GM19099 (cell line): ENCODE results near the gene AADACL4.

Experiments
- POLR2A ChIP-seq: IDR thresholded peaks from 3 replicates; pipeline ENCODE4 v1.6.1; 2011; ENCODE audit warnings: low read depth; ENCODE audit not compliant: insufficient read length; ENCODE audit errors: extremely low read depth

AADACL4 gene

DNA sequence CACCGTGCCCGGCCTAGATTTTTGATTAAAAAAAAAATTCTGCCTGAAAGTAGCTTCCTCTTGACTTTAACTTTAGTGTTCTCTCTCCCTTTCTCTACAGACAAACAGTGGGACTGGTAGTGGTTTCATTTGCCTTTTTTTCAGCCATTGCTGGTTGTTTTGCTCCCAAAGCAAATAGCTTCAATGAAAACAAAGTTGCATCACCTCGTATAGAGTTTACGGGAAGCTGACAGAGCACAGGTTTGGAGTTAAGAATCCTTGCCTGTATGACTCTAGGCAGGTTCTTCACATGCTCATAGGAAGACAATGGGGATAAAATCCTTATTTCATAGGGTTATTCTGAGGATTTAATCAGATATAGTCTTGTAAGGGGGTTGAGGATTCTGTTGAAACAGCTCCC is 21.6 kb downstream of the AADACL4 start:
- TF ChIP-seq POLR2A: no peak

DNA sequence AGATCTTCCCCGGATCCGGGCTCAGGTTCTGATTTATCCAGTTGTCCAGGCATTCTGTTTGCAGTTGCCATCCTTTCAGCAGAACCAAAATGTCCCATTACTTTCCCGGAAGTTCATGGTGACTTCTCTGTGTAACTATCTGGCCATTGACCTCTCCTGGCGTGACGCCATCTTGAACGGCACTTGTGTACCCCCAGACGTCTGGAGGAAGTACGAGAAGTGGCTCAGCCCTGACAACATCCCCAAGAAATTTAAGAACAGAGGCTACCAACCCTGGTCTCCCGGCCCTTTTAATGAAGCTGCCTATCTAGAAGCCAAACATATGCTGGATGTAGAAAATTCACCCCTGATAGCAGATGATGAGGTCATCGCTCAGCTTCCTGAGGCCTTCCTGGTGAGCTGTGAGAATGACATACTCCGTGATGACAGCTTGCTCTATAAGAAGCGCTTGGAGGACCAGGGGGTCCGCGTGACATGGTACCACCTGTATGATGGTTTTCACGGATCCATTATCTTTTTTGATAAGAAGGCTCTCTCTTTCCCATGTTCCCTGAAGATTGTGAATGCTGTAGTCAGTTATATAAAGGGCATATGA is 22.4 kb downstream of the AADACL4 start:
- TF ChIP-seq POLR2A: no peak

- no peak for TF ChIP-seq POLR2A
Measured at GRCh38 chr1:12669529-12670068, 25.7 kb downstream of the AADACL4 start.

DNA sequence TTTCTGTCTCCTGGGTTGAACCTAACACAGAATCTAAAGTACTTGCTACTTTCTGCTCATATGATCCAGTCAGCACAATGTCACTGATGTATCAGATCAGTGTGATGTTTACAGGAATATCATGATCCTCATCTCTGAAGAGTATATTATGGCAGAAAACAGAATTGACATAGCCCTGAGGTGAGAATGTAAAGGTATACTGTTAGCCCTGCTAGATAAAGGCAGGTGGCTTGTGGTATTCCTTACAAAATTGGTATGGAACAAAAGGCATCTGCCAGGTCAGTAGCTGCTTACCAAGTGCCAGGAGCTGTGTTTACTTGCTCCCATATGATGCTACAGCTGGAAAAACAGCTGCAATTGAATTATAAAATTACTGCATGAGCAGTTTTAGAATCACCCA is 30.5 kb downstream of the AADACL4 start:
- TF ChIP-seq POLR2A: no peak

- TF ChIP-seq POLR2A: no peak
Measured at GRCh38 chr1:12677565-12677964, 33.7 kb downstream of the AADACL4 start.

- TF ChIP-seq POLR2A: no peak
Measured at GRCh38 chr1:12678350-12678749, 34.5 kb downstream of the AADACL4 start.

DNA sequence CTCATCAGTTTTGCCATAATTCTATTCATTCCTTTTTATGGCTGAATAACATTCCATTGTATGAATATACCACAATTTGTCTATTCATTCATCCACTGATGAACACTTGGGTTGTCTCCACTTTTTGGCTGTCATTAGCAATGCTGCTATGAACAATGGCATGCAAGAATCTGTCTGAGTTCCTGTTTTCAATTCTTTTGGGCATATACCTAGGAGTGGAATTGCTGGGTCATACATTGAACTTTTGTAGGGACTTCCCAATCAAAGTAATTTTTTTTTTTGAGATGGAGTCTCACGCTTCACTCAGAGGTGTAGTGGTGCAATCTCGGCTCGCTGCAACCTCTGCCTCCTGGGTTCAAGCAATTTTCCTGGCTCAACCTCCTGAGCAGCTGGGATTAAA is 34.9 kb downstream of the AADACL4 start:
- no peak for TF ChIP-seq POLR2A

DNA sequence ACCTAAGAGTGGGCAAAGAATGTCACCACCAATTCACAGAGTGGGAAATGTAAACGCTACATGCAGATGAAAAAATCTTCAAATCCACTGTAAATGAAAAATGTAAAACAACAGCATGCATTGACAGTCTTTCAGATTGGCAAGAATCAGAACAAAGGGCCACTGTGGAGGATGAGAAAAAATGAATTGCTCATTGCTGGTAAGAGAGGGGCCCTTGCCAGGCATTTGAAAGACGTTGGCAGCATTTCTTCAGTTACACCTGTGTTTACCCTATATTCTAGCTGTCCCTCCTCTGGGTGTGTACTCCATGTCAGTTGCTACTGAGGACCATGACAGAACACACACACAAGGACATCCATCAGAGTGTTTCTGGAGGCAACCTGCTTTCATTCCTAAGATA is 46.3 kb downstream of the AADACL4 start:
- TF ChIP-seq POLR2A: no peak

- TF ChIP-seq POLR2A: no peak
Measured at GRCh38 chr1:12692967-12693782, 49.3 kb downstream of the AADACL4 start.

- no peak for TF ChIP-seq POLR2A
Measured at GRCh38 chr1:12696658-12697057, 52.8 kb downstream of the AADACL4 start.

DNA sequence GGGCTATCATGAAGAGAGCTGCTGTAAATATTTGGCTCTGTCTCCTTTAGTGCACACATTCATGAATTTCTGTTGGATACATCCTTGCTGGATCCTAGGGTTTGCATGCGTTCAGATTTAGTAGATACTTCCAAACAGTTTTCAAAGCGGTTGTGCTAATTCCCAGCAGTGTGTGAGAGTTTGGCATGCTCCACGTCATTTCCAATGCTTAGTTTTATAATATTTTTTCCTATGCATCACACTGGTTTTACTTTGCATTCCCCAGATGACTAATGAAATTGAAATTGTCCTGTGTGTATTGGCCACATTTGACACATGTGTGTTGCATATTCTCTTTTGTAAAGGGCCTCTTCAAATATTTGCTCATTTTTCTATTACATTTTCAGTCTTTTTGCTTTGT is 53.5 kb downstream of the AADACL4 start:
- no peak for TF ChIP-seq POLR2A

GRCh38 chr1:12703821-12704451 is 60.1 kb downstream of the AADACL4 start:
- TF ChIP-seq POLR2A: no peak

DNA sequence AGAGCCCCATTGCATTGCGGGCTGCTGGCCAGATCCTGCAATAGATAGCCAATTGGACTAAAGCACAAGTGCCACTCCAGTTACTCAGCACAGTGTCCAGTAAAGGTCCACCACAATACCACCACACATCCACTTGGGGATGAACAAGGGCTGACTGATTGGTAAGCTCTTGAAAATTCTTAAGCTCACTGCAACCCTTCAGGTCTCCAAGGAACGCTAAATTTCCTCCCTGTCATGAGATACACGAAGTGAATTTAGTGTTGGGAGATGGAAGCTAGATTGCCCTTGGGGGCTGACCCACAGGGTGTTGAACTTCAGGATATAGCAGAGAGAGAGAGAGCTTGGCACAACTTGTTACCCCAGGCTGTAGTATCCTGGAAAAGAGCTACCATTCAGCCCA is 62.2 kb downstream of the AADACL4 start:
- TF ChIP-seq POLR2A: no peak

DNA sequence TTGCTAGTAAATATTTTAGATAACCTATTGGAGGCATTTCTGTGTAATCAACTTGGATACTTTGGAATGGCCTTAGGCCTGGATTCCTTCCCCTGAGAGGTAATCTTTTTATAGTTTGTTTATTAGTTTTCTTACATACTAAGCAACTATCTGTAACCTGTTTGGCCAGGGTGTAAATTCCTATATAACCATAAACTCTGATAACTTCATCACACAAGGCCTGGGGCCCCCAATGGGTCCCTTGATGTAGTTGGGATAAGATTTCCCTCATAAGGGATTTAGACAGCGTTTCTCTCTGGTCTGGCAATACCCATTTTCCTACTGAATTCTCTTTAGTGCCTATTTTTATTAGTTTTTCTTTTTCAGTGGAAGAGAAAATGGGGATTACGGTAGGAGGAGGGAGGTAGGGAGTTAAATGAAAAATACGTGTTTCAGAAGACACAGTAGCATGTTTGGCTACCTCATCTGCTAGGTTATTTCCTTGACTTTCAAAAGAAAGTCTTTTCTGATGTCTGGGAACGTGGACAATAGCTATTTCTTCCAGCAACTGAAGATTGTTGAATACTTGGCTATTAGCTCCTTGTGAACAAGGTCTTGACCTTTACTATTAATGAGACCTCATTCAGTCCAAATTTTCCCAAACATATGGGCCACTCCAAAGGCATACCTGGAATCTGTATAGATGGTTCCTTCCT is 64.7 kb downstream of the AADACL4 start:
- no peak for TF ChIP-seq POLR2A

- TF ChIP-seq POLR2A: no peak
Measured at GRCh38 chr1:12709091-12709491, 65.2 kb downstream of the AADACL4 start.
